ENCODE results near the gene DIS3L2.

DNA sequence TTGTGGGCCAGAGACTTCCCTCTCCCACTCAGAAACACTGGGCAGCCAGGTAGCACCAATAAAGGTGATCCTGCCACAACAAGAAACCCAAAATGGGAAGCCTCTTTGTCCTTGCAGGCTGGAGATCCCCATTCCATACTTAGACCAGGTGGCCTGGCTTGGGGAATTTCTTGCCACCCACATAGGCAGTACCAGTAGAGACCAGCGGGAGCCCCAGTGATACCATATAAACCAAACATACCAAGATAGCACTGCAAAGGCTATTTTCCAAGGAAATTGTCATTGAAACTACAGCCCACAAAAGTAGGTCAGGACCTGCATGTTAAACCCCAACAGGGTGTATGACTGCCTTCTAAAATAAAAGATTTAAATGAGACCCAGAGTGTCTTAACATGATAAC lies 171.6 kb downstream of the DIS3L2 start:
- TF ChIP-seq, protein P1, sequence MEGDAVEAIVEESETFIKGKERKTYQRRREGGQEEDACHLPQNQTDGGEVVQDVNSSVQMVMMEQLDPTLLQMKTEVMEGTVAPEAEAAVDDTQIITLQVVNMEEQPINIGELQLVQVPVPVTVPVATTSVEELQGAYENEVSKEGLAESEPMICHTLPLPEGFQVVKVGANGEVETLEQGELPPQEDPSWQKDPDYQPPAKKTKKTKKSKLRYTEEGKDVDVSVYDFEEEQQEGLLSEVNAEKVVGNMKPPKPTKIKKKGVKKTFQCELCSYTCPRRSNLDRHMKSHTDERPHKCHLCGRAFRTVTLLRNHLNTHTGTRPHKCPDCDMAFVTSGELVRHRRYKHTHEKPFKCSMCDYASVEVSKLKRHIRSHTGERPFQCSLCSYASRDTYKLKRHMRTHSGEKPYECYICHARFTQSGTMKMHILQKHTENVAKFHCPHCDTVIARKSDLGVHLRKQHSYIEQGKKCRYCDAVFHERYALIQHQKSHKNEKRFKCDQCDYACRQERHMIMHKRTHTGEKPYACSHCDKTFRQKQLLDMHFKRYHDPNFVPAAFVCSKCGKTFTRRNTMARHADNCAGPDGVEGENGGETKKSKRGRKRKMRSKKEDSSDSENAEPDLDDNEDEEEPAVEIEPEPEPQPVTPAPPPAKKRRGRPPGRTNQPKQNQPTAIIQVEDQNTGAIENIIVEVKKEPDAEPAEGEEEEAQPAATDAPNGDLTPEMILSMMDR (conservative IDR thresholded peaks at IDR 0.05) = peak; percentile 38; the same call in 1 of the 2 replicates
- no peak for TF ChIP-seq EZH2 (IDR thresholded peaks at IDR 0.05; ENCODE audit: low read depth)
